ENCODE results near the gene HCRT. TPM values are rescaled to one million over a fixed set of nuclear protein-coding genes. Genes with fewer than 3 reads are reported as not detected.

HCRT gene
- total RNA-seq, 4 donors from 2014 or later = not detected

GRCh38 chr17:42166196-42166763 is 19.0 kb downstream of the HCRT start:
- DNase-seq = no peak
- no peak for TF ChIP-seq POLR2AphosphoS5 (IDR thresholded peaks at IDR 0.05)
- TF ChIP-seq POLR2A (IDR thresholded peaks at IDR 0.05) = no peak
- TF ChIP-seq EP300 (IDR thresholded peaks at IDR 0.05; ENCODE audit: low read depth) = no peak
- TF ChIP-seq CTCF (IDR thresholded peaks at IDR 0.05) = no peak
- Histone ChIP-seq H3K36me3 (no peaks in the 10 kb centered on the region), H3K27ac (no peak overlapping the region), H3K9me3 (no peaks in the 10 kb centered on the region), H3K4me1 (no peaks in the 10 kb centered on the region), H3K4me3 (no peak overlapping the region), H3K27me3 (no peaks in the 10 kb centered on the region)
- 89% methylated on average over 19 of the region's 19 CpGs; no CpG with 5 or more reads in 1 of the 2 donors for WGBS, 2 donors (ENCODE audit: low coverage in 1 of 2)
- intact Hi-C loops (cut with DNase I; ENCODE audit: low total_unique reads) (no loop called here), in situ Hi-C loops (cut with MboI; ENCODE audit: low pct_ligation_motif_present in 1 of 4, low pct_unique_long_range_greater_than_20kb in 1 of 4, low sequenced_read_pairs in 3 of 4) (no loop called here)

GRCh38 chr17:42165751-42166150 is 19.5 kb downstream of the HCRT start:
- TF ChIP-seq POLR2AphosphoS5 (IDR thresholded peaks at IDR 0.05) (no peak), CTCF (IDR thresholded peaks at IDR 0.05) (no peak), EP300 (IDR thresholded peaks at IDR 0.05; ENCODE audit: low read depth) (no peak), POLR2A (IDR thresholded peaks at IDR 0.05) (no peak)
- 92 to 96% methylated on average over 6 of the region's 6 CpGs for whole genome bisulfite sequencing, 2 donors (ENCODE audit: low coverage in 1 of 2)
- in situ Hi-C loops (cut with MboI; ENCODE audit: low pct_ligation_motif_present in 1 of 4, low pct_unique_long_range_greater_than_20kb in 1 of 4, low sequenced_read_pairs in 3 of 4) (no loop called here), intact Hi-C loops (cut with DNase I; ENCODE audit: low total_unique reads) (no loop called here)
- no peaks in the 10 kb centered on the region for H3K27me3 ChIP-seq
- no peaks in the 10 kb centered on the region for H3K4me1 ChIP-seq
- no peak for DNase-seq
- no peak overlapping the region for H3K27ac ChIP-seq
- H3K36me3 ChIP-seq = no peaks in the 10 kb centered on the region
- no peak overlapping the region for H3K4me3 ChIP-seq
- H3K9me3 ChIP-seq = no peaks in the 10 kb centered on the region

DNA sequence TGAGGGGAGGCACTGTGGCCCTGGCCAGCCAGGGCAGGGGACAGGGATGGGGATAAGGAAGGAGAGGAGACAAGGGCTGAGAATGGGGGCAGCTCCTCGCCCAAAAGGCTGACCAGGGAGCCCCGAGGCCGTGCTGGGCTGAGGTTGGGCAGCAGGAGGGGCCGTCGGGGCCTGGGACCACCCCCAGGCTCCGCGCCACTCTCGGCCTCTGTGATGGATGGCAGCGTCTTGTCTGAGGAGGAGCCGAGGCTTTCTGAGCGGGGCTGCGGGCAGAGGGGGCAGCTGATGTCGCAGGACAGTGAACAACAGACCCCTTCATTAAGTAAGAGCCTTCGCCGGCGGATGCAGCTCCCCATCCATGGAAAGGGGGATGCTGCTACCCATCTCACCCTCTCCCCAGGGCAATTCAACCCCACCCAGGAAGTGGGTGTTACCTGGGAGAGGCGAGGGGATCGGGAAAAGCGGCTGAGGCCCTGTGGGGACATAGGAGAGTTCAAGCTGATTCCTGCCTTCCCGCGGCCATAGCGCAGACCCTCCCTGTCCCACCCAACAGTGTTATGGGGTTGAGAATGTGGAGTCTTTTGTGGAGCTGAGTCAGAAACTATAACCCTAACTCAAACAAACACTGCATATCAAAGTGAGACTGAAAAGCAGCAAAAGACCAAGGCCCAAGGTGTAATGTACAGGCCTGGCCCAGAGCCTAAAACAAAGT is 21.4 kb downstream of the HCRT start:
- WGBS, 2 donors (ENCODE audit: low coverage in 1 of 2) = 56 to 71% methylated on average over 5 to 21 of the region's 22 CpGs
- DNase-seq = no peak
- no peaks in the 10 kb centered on the region for H3K4me1 ChIP-seq
- in situ Hi-C loops (cut with MboI; ENCODE audit: low pct_ligation_motif_present in 1 of 4, low pct_unique_long_range_greater_than_20kb in 1 of 4, low sequenced_read_pairs in 3 of 4) = no loop called here
- H3K36me3 ChIP-seq = no peaks in the 10 kb centered on the region
- no peak overlapping the region for H3K27ac ChIP-seq
- no peak overlapping the region for H3K4me3 ChIP-seq
- H3K27me3 ChIP-seq = no peaks in the 10 kb centered on the region
- intact Hi-C loops (cut with DNase I; ENCODE audit: low total_unique reads) = no loop called here
- no peaks in the 10 kb centered on the region for H3K9me3 ChIP-seq
- no peak for TF ChIP-seq CTCF (IDR thresholded peaks at IDR 0.05)
- no peak for TF ChIP-seq POLR2AphosphoS5 (IDR thresholded peaks at IDR 0.05)
- no peak for TF ChIP-seq POLR2A (IDR thresholded peaks at IDR 0.05)
- no peak for TF ChIP-seq EP300 (IDR thresholded peaks at IDR 0.05; ENCODE audit: low read depth)

DNA sequence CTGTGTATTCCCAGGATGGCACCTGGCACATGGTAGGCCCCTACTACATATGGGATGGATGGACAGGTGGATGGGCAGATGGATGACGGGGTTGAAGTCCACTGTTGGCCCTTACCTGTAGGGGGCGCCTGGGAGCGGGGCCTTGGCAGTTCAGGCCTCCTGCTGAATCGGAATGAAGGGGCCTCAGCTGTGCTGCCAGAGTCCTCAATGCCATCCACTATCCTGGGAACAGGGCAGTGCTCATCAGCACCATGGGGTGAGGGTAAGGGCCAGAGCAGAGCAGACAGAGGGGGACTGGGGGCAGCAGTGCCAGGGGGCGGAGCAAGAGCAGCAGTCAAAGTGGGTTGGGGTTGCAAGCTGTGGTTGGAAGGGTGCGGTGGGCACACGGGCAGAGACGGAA is 22.1 kb downstream of the HCRT start:
- WGBS, 2 donors (ENCODE audit: low coverage in 1 of 2) = 58 to 59% methylated on average over 8 of the region's 8 CpGs
- in situ Hi-C loops (cut with MboI; ENCODE audit: low pct_ligation_motif_present in 1 of 4, low pct_unique_long_range_greater_than_20kb in 1 of 4, low sequenced_read_pairs in 3 of 4) = no loop called here

More for the DNA sequence above, 22.1 kb downstream of the HCRT start:
- no peak overlapping the region for H3K27ac ChIP-seq
- no peak for TF ChIP-seq POLR2AphosphoS5 (IDR thresholded peaks at IDR 0.05)
- TF ChIP-seq EP300 (IDR thresholded peaks at IDR 0.05; ENCODE audit: low read depth) = no peak
- no peak for TF ChIP-seq POLR2A (IDR thresholded peaks at IDR 0.05)
- peak in 2 of 5 experiments; percentile 12 to 22 for TF ChIP-seq CTCF (IDR thresholded peaks at IDR 0.05)
- intact Hi-C loops (cut with DNase I; ENCODE audit: low total_unique reads) = no loop called here
- no peaks in the 10 kb centered on the region for H3K4me1 ChIP-seq
- DNase-seq = peak; percentile 27
- H3K9me3 ChIP-seq = no peaks in the 10 kb centered on the region
- H3K36me3 ChIP-seq = no peaks in the 10 kb centered on the region
- H3K4me3 ChIP-seq = no peak overlapping the region
- no peaks in the 10 kb centered on the region for H3K27me3 ChIP-seq

All from transverse colon (tissue), 4 donors.